Breast epithelium (tissue), 4 donors: ENCODE results near the gene ZFP82. TPM values are rescaled to one million over a fixed set of nuclear protein-coding genes. Genes with fewer than 3 reads are reported as not detected.

Experiments used
- DNase-seq, 2 donors: peaks; one replicate each; pipeline ENCODE4 v3.0.0-alpha.2; 2019; ENCODE audit warnings: low spot score in 2 of 2
- H3K27ac ChIP-seq, 2 donors: fragments of 200-600 bp; sonication (generic) in 1 of 2; one replicate each; pipeline ENCODE4 v1.5.1; 2016 to 2019; ENCODE audit warnings: mild to moderate bottlenecking in 1 of 2
- H3K27me3 ChIP-seq, 2 donors: fragments of 200-600 bp; sonication (generic) in 1 of 2; one replicate each; pipeline versions ENCODE4 v1.5.1 to v1.6.0; 2017 to 2019; ENCODE audit warnings: control low read depth in 1 of 2, mild to moderate bottlenecking in 1 of 2
- H3K36me3 ChIP-seq: fragments of 200-600 bp; one replicate; pipeline ENCODE4 v1.5.1; 2019
- H3K4me1 ChIP-seq, 2 donors: fragments of 200-600 bp; sonication (generic); one replicate each; pipeline ENCODE4 v1.5.1; 2016 to 2019; ENCODE audit warnings: control low read depth in 1 of 2
- H3K4me3 ChIP-seq, 3 donors: fragments of 200-600 bp; sonication (generic); 1 replicate in 2 of 3; 2 replicates in 1 of 3; pipeline ENCODE4 v1.5.1; 2016 to 2019; ENCODE audit warnings: mild to moderate bottlenecking in 3 of 3, moderate library complexity in 2 of 3
- H3K9me3 ChIP-seq, 2 donors: fragments of 200-600 bp; sonication (generic) in 1 of 2; one replicate each; pipeline ENCODE4 v1.5.1; 2016 to 2019; ENCODE audit warnings: control low read depth in 1 of 2
- CTCF ChIP-seq, 3 donors: fragments of 450-650 bp; IDR thresholded peaks; one replicate each; pipeline ENCODE4 v1.5.1; 2016 to 2017; ENCODE audit warnings: antibody characterized with exemption in 3 of 3, mild to moderate bottlenecking in 3 of 3, moderate library complexity in 3 of 3
- POLR2A ChIP-seq: fragments of 450-650 bp; IDR thresholded peaks from one replicate; pipeline ENCODE4 v1.6.1; 2016; ENCODE audit warnings: antibody characterized with exemption, mild to moderate bottlenecking, moderate library complexity
- POLR2AphosphoS5 ChIP-seq, 3 donors: sonication (generic); formaldehyde crosslinking; IDR thresholded peaks; one replicate each; pipeline ENCODE4 v1.6.1; 2017; ENCODE audit warnings: antibody characterized with exemption in 3 of 3
- intact Hi-C: fragments of 100-400 bp; cut with DNase I; formaldehyde crosslinking; loops from one replicate; pipeline ENCODE4 v1.15.1; 2023; ENCODE audit warnings: low total_unique reads
- total RNA-seq, 3 donors: library from RNA; depleted of rRNA; stranded (reverse); fragments of >200 nt; gene quantifications; one replicate each; pipeline ENCODE4 v1.1.0, GENCODE V29; 2016

ZFP82 gene
- total RNA-seq, 3 donors from 2014 or later, result 3.4 to 13.6 (median 9.5) TPM

GRCh38 chr19:36373638-36374156 is 44.7 kb downstream of the ZFP82 start:
- H3K4me3 ChIP-seq, result no peak overlapping the region
- H3K4me1 ChIP-seq, result peaks cover 0 to 10% of the 10 kb centered on the region in 2 donors
- TF ChIP-seq CTCF (IDR thresholded peaks at IDR 0.05) (no peak), POLR2AphosphoS5 (IDR thresholded peaks at IDR 0.05) (no peak), POLR2A (no peak)
- H3K9me3 ChIP-seq, result peaks cover 0 to 19% of the 10 kb centered on the region in 2 donors
- H3K36me3 ChIP-seq, result no peaks in the 10 kb centered on the region
- intact Hi-C loops, result no loop called here
- no peaks in the 10 kb centered on the region for H3K27me3 ChIP-seq
- H3K27ac ChIP-seq, result no peak overlapping the region
- no peak for DNase-seq

DNA sequence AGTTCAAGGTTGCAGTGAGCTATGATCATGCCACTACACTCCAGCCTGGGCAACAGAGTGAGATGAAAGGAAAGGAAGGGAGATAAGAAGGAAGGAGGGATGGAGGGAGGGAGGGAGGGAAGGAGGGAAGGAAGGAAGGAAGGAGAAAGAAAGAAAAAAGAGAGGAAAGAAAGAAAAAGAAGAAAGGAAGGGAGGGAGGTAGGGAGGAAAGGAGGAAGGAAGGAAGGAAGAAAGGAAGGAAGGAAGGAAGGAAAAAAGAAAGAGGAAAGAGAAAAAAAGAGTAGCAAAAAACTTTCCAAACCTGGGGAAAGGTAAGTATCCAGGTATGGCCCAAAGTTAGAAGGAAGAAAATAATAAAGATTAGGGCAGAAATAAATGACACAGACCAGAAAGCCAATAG is 46.6 kb downstream of the ZFP82 start:
- Histone ChIP-seq H3K4me1 (no peaks in the 10 kb centered on the region), H3K36me3 (no peaks in the 10 kb centered on the region), H3K27me3 (no peaks in the 10 kb centered on the region), H3K9me3 (peaks cover 0 to 19% of the 10 kb centered on the region in 2 donors), H3K4me3 (no peak overlapping the region), H3K27ac (no peak overlapping the region)
- TF ChIP-seq POLR2A (no peak), CTCF (IDR thresholded peaks at IDR 0.05) (no peak), POLR2AphosphoS5 (IDR thresholded peaks at IDR 0.05) (no peak)
- intact Hi-C loops, result no loop called here
- DNase-seq, result no peak

- H3K36me3 ChIP-seq, result no peaks in the 10 kb centered on the region
Observed at GRCh38 chr19:36363845-36364244, 54.6 kb downstream of the ZFP82 start.

More at GRCh38 chr19:36363845-36364244, 54.6 kb downstream of the ZFP82 start:
- Histone ChIP-seq H3K27ac (no peak overlapping the region), H3K4me3 (no peak overlapping the region), H3K9me3 (peaks cover 0 to 6% of the 10 kb centered on the region in 2 donors), H3K27me3 (no peaks in the 10 kb centered on the region), H3K4me1 (no peaks in the 10 kb centered on the region)
- intact Hi-C loops, result loop anchor here (1.0 kb wide), 1 partner anchor 11 kb away; no protein-coding TSS in a partner anchor
- TF ChIP-seq CTCF (IDR thresholded peaks at IDR 0.05) (no peak), POLR2A (no peak), POLR2AphosphoS5 (IDR thresholded peaks at IDR 0.05) (no peak)
- DNase-seq, result no peak

Other genes starting within 250 kb of the ZFP82 start
- gene ZNF565, start 204.0 kb downstream of the ZFP82 start, total RNA-seq, result 1 to 10 TPM; 4.3 to 7.8 (median 7.2) TPM
- gene ZNF146, start 203.5 kb downstream of the ZFP82 start, total RNA-seq, result 100 to 1,000 TPM in 1 of 3 donors, 10 to 100 TPM in 2; 55.5 to 109 (median 78.7) TPM
- gene ZFP14, start 39.4 kb downstream of the ZFP82 start, total RNA-seq, result 10 to 100 TPM in 1 of 3 donors, 1 to 10 TPM in 2; 5.3 to 13.3 (median 8.5) TPM
- gene ZNF566, start 70.9 kb upstream of the ZFP82 start, total RNA-seq, result 10 to 100 TPM; 10.2 to 14.7 (median 11.4) TPM
- gene ZNF260, start 109.6 kb upstream of the ZFP82 start, total RNA-seq, result 10 to 100 TPM in 2 of 3 donors, 1 to 10 TPM in 1; 9.1 to 35.6 (median 22.0) TPM
- gene ZNF529, start 154.6 kb upstream of the ZFP82 start, total RNA-seq, result 10 to 100 TPM in 2 of 3 donors, 1 to 10 TPM in 1; 8.2 to 20.3 (median 14.7) TPM
- 10 to 100 TPM in 1 of 3 donors, 1 to 10 TPM in 2; 2.6 to 13.0 (median 6.6) TPM for gene ZNF382, start 186.7 kb upstream of the ZFP82 start, total RNA-seq
- 10 to 100 TPM in 1 of 3 donors, 1 to 10 TPM in 2; 8.2 to 13.6 (median 9.0) TPM for gene ZNF461, start 248.2 kb upstream of the ZFP82 start, total RNA-seq